IMR-90 (cell line): Measurements from ENCODE around the gene TVP23A. TPM values are rescaled to one million over a fixed set of nuclear protein-coding genes. Genes with fewer than 3 reads are reported as not detected.

ENCODE experiments used
- ATAC-seq: fragments of 200-7000 bp; cut with Tn5 transposase; 2 replicates; pipeline ENCODE4 v1.9.1; 2020; ENCODE audit warnings: low read depth, mild to moderate bottlenecking, moderate library complexity
- BruUV-seq: library from RNA; stranded (reverse); fragments of 400-500 nt; replicated peaks from 2 replicates; lab custom pipeline; 2021; lab: Mats Ljungman, UMichigan
- CTCF ChIA-PET: fragments of 300-600 bp; formaldehyde crosslinking; extraction: SDS; loops from one replicate; lab custom pipeline; 2021; ENCODE audit warnings: antibody characterized with exemption; lab: Yijun Ruan, JAX
- POLR2A ChIA-PET: fragments of 300-600 bp; sonication (Branson Sonifier 250); formaldehyde crosslinking; loops from one replicate; lab custom pipeline; 2022; ENCODE audit warnings: antibody characterized with exemption; ENCODE audit not compliant: unreplicated experiment; lab: Charles Lee
- DNase-seq: peaks from one replicate; pipeline ENCODE4 v3.0.0; 2013
- H2AFZ ChIP-seq: replicated peaks from 2 replicates; pipeline ENCODE3; 2013; ENCODE audit warnings: low read length, mild to moderate bottlenecking; ENCODE audit not compliant: poor library complexity
- H2AK5ac ChIP-seq: 2 replicates; pipeline ENCODE4 v1.6.1; 2013; ENCODE audit warnings: low read depth, low read length, inconsistent platforms
- H2AK9ac ChIP-seq: replicated peaks from 2 replicates; pipeline ENCODE3; 2013; ENCODE audit warnings: mild to moderate bottlenecking, low read depth, low read length, moderate library complexity; ENCODE audit not compliant: poor library complexity
- H2BK120ac ChIP-seq: 2 replicates; pipeline ENCODE4 v1.6.1; 2013; ENCODE audit warnings: low read depth, low read length, inconsistent platforms
- H2BK15ac ChIP-seq: 3 replicates; pipeline ENCODE4 v1.6.1; 2013; ENCODE audit warnings: low read depth, low read length, inconsistent platforms
- H2BK20ac ChIP-seq: 2 replicates; pipeline ENCODE4 v1.6.1; 2013; ENCODE audit warnings: low read depth, mild to moderate bottlenecking, inconsistent platforms, low read length, moderate library complexity
- H2BK5ac ChIP-seq: 2 replicates; pipeline ENCODE4 v1.6.1; 2013; ENCODE audit warnings: mild to moderate bottlenecking, low read depth, low read length, inconsistent platforms; ENCODE audit not compliant: poor library complexity, severe bottlenecking
- H3K14ac ChIP-seq: replicated peaks from 2 replicates; pipeline ENCODE4 v1.6.1; 2013; ENCODE audit warnings: low read depth, low read length, inconsistent platforms
- H3K18ac ChIP-seq: 2 replicates; pipeline ENCODE4 v1.6.1; 2013; ENCODE audit warnings: low read depth, low read length, control low read depth
- H3K23ac ChIP-seq: 2 replicates; pipeline ENCODE4 v1.6.1; 2013; ENCODE audit warnings: low read depth, low read length, inconsistent platforms
- H3K27ac ChIP-seq: 2 replicates; pipeline ENCODE4 v1.5.1; 2013; ENCODE audit warnings: mild to moderate bottlenecking, control low read depth, low read length; ENCODE audit not compliant: insufficient read depth
- H3K27me3 ChIP-seq: 2 replicates; pipeline ENCODE4 v1.6.1; 2013; ENCODE audit warnings: low read length; ENCODE audit not compliant: control insufficient read depth, insufficient read depth
- H3K36me3 ChIP-seq: 2 replicates; pipeline ENCODE4 v1.6.1; 2013; ENCODE audit warnings: low read length, mixed read lengths; ENCODE audit not compliant: control insufficient read depth, insufficient read depth
- H3K4ac ChIP-seq: 2 replicates; pipeline ENCODE4 v1.6.1; 2013; ENCODE audit warnings: low read depth, low read length, inconsistent platforms
- H3K4me1 ChIP-seq: 2 replicates; pipeline ENCODE4 v1.6.1; 2013; ENCODE audit warnings: low read length, mixed read lengths; ENCODE audit not compliant: control insufficient read depth, insufficient read depth
- H3K4me2 ChIP-seq: 2 replicates; pipeline ENCODE4 v1.6.1; 2013; ENCODE audit warnings: low read depth, mild to moderate bottlenecking, control low read depth, low read length, moderate library complexity
- H3K4me3 ChIP-seq: 2 replicates; pipeline ENCODE4 v1.5.1; 2013; ENCODE audit warnings: low read depth, mild to moderate bottlenecking, control low read depth, low read length, moderate library complexity; ENCODE audit not compliant: insufficient read depth
- H3K56ac ChIP-seq: 2 replicates; pipeline ENCODE4 v1.6.1; 2013; ENCODE audit warnings: low read length, inconsistent platforms; ENCODE audit not compliant: insufficient read depth; ENCODE audit errors: extremely low read depth
- H3K79me1 ChIP-seq, 2 experiments: 2 replicates each; pipeline ENCODE4 v1.6.1; 2013; ENCODE audit warnings: low read length in 2 of 2, inconsistent platforms in 1 of 2, low read depth in 1 of 2
- H3K9ac ChIP-seq: 2 replicates; pipeline ENCODE4 v1.6.1; 2013; ENCODE audit warnings: low read depth, low read length, control low read depth
- H3K9me1 ChIP-seq: 2 replicates; pipeline ENCODE4 v1.6.1; 2013; ENCODE audit warnings: low read length, inconsistent platforms; ENCODE audit not compliant: insufficient read depth
- H3K9me3 ChIP-seq: 2 replicates; pipeline ENCODE4 v1.6.1; 2013; ENCODE audit warnings: low read length; ENCODE audit not compliant: control insufficient read depth, insufficient read depth
- H4K20me1 ChIP-seq: 2 replicates; pipeline ENCODE4 v1.6.1; 2013; ENCODE audit warnings: low read length, inconsistent platforms; ENCODE audit not compliant: insufficient read depth
- H4K5ac ChIP-seq: 2 replicates; pipeline ENCODE4 v1.6.1; 2013; ENCODE audit warnings: mild to moderate bottlenecking, low read depth, low read length, control low read depth
- H4K8ac ChIP-seq, 2 experiments: 2 replicates each; pipeline ENCODE4 v1.6.1; 2013; ENCODE audit warnings: low read depth in 2 of 2, low read length in 2 of 2, control low read depth in 1 of 2, inconsistent platforms in 1 of 2
- H4K91ac ChIP-seq: 2 replicates; pipeline ENCODE4 v1.6.1; 2013; ENCODE audit warnings: low read depth, low read length, inconsistent platforms; ENCODE audit not compliant: insufficient read depth
- CHD1 ChIP-seq: IDR thresholded peaks from 2 replicates; pipeline ENCODE4 v1.6.1; 2012; ENCODE audit warnings: low read depth, low read length, improper control_type of control experiment
- ELK1 ChIP-seq: fragments of 150-350 bp; IDR thresholded peaks from 2 replicates; pipeline ENCODE4 v1.6.1; 2016; ENCODE audit warnings: low read depth, mild to moderate bottlenecking, low read length, moderate library complexity, borderline replicate concordance
- FOS ChIP-seq: fragments of 150-350 bp; IDR thresholded peaks from 2 replicates; pipeline ENCODE4 v1.6.1; 2016; ENCODE audit warnings: low read depth, low read length
- RAD21 ChIP-seq: IDR thresholded peaks from 2 replicates; pipeline ENCODE4 v1.6.1; 2012; ENCODE audit warnings: low read length, improper control_type of control experiment
- RCOR1 ChIP-seq: IDR thresholded peaks from 2 replicates; pipeline ENCODE4 v1.6.1; 2012; ENCODE audit warnings: mild to moderate bottlenecking, low read length, improper control_type of control experiment; ENCODE audit not compliant: insufficient replicate concordance
- WGBS, 2 experiments: methylation state at CpG; one replicate each; pipeline versions ENCODE4 v1.1.5 to v1.1.7; 2013; ENCODE audit warnings: missing lambda C conversion rate in 2 of 2; ENCODE audit not compliant: insufficient read length in 1 of 2; ENCODE audit errors: extremely low coverage in 2 of 2; 5-methylcytosine and 5-hydroxymethylcytosine counted together
- dilution Hi-C: fragments of 300-500 bp; cut with HindIII; formaldehyde crosslinking; loops from one replicate; pipeline ENCODE4 v1.14.3; 2018; ENCODE audit warnings: low sequenced_read_pairs; ENCODE audit not compliant: unreplicated experiment
- in situ Hi-C: fragments of 300-500 bp; cut with MboI; formaldehyde crosslinking; loops from 3 replicates; pipeline ENCODE4 v1.14.3; 2019; ENCODE audit warnings: low sequenced_read_pairs, inconsistent platforms, mixed read lengths
- intact Hi-C: fragments of 100-400 bp; cut with micrococcal nuclease; formaldehyde crosslinking; loops from 2 replicates; pipeline ENCODE4 v1.10.0; 2022
- polyA plus RNA-seq, 3 experiments: library from polyadenylated mRNA; depleted of rRNA; stranded (reverse); fragments of >200 nt; gene quantifications; 2 replicates each; pipeline ENCODE4 v1.2.3, GENCODE V29; 2012; ENCODE audit warnings: low replicate concordance in 1 of 3
- total RNA-seq: library from RNA; depleted of rRNA; stranded (reverse); fragments of >200 nt; gene quantifications from 2 replicates; pipeline ENCODE4 v1.2.3, GENCODE V29; 2012

TVP23A gene
- total and polyA plus RNA-seq, 2 of the 4 experiments (the other 2 are of a cell fraction): not detected

- no peaks in the 10 kb centered on the region for H3K9me1 ChIP-seq
- WGBS, 2 experiments: no CpG with 5 or more reads among the region's 3 CpGs
- H3K56ac ChIP-seq: no peak overlapping the region
- TF ChIP-seq CHD1 (no peak), RAD21 (no peak), RCOR1 (no peak), FOS (no peak), ELK1 (no peak)
- H3K23ac ChIP-seq: no peak overlapping the region
- no peak overlapping the region for H3K4me2 ChIP-seq
- H3K4ac ChIP-seq: no peak overlapping the region
- no peak overlapping the region for H3K27ac ChIP-seq
- no peak overlapping the region for H2AFZ ChIP-seq
- BruUV-seq: no TSS peak
- ATAC-seq: no peak
- no peak overlapping the region for H3K4me3 ChIP-seq
- H4K8ac ChIP-seq: no peak overlapping the region
- no peaks in the 10 kb centered on the region for H3K79me1 ChIP-seq
- H3K4me1 ChIP-seq: no peaks in the 10 kb centered on the region
- DNase-seq: no peak
- H3K14ac ChIP-seq: no peak overlapping the region
- no peak overlapping the region for H4K5ac ChIP-seq
- no peak overlapping the region for H2BK20ac ChIP-seq
- no peak overlapping the region for H3K9ac ChIP-seq
- no peaks in the 10 kb centered on the region for H3K36me3 ChIP-seq
- H4K20me1 ChIP-seq: no peaks in the 10 kb centered on the region
- H2BK120ac ChIP-seq: no peak overlapping the region
- H3K9me3 ChIP-seq: no peaks in the 10 kb centered on the region
- H2BK5ac ChIP-seq: no peak overlapping the region
- in situ Hi-C loops (no loop called here), dilution Hi-C loops (no loop called here), intact Hi-C loops (no loop called here)
- H2BK15ac ChIP-seq: no peak overlapping the region
- no peak overlapping the region for H4K91ac ChIP-seq
- H3K27me3 ChIP-seq: peaks cover 3% of the 10 kb centered on the region; the same call in 1 of the 2 replicates
- ChIA-PET CTCF (interaction anchor here (0.6 kb wide), 1 partner anchor 1254 kb away, joined by 3 read pairs; no protein-coding TSS in a partner anchor), POLR2A (no interaction called here)
- no peak overlapping the region for H3K18ac ChIP-seq
- H2AK5ac ChIP-seq: no peak overlapping the region
- H2AK9ac ChIP-seq: no peak overlapping the region
Observed at GRCh38 chr16:10799736-10800135, 18.9 kb downstream of the TVP23A start.
